ENCODE measurements around the gene PRLR.

The PRLR gene

GRCh38 chr5:35143841-35144240, 86.4 kb downstream of the PRLR start:
- no peak overlapping the region for H3K4me3 ChIP-seq (ENCODE audit: low read depth, low read length)
- no peak for DNase-seq (ENCODE audit: low read depth, low spot score)
- TF ChIP-seq CTCF (IDR thresholded peaks at IDR 0.05; ENCODE audit: low read depth, low read length): no peak
- in situ Hi-C loops (cut with HindIII; ENCODE audit: low sequenced_read_pairs): no loop called here

- in situ Hi-C loops (cut with HindIII; ENCODE audit: low sequenced_read_pairs): no loop called here
- TF ChIP-seq CTCF (IDR thresholded peaks at IDR 0.05; ENCODE audit: low read depth, low read length): no peak
- DNase-seq (ENCODE audit: low read depth, low spot score): no peak
- H3K4me3 ChIP-seq (ENCODE audit: low read depth, low read length): no peak overlapping the region
Measured at GRCh38 chr5:35141739-35142138, 88.5 kb downstream of the PRLR start.

GRCh38 chr5:35138232-35138631, 92.1 kb downstream of the PRLR start:
- DNase-seq (ENCODE audit: low read depth, low spot score): peak; percentile 52
- TF ChIP-seq CTCF (IDR thresholded peaks at IDR 0.05; ENCODE audit: low read depth, low read length): no peak
- in situ Hi-C loops (cut with HindIII; ENCODE audit: low sequenced_read_pairs): no loop called here
- no peak overlapping the region for H3K4me3 ChIP-seq (ENCODE audit: low read depth, low read length)

DNA sequence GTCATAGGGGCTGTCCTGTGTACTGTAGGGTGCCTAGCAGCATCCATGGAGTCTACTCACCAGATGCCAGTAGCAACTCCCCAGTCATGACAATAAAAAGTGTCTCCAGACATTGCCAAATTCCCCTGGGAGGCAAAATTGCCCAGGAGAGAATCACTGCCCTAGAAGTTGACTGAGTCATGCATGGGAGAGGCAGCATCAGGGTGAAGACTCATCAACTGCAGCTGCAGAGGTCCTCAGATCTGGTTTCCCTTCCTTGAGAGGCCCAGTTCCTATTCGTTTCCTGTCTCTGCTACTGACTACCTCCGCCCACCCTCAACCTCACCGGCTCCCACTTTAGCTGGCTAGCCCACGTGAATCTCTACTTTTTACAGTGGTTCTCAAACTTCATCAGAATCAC, 93.9 kb downstream of the PRLR start:
- no peak for TF ChIP-seq CTCF (IDR thresholded peaks at IDR 0.05; ENCODE audit: low read depth, low read length)
- no peak overlapping the region for H3K4me3 ChIP-seq (ENCODE audit: low read depth, low read length)
- peak; percentile 80 for DNase-seq (ENCODE audit: low read depth, low spot score)
- in situ Hi-C loops (cut with HindIII; ENCODE audit: low sequenced_read_pairs): no loop called here

DNA sequence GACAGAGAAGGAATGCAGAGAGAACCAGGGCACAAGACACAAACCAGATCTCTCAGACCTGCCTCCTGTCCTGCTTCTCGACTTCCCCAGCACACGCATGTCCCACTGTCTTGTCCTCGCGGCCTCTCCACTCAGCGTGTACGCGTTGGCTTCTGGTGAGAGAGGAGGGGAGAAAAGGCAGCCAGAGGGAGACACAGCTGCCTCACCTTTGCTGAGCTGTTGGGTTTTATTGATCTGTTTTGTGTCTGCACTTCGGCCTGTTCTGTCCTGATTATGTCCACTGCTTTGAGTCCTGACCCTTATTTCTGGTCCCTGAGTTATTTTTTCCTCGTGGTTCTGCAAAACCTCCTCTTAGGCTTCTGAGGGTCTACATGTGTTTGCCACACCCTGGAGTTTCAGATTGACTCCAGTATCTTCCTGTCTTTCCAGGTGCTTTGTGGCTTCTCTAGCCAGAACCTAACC, 95.0 kb downstream of the PRLR start:
- TF ChIP-seq CTCF (IDR thresholded peaks at IDR 0.05; ENCODE audit: low read depth, low read length): no peak
- in situ Hi-C loops (cut with HindIII; ENCODE audit: low sequenced_read_pairs): no loop called here
- no peak for DNase-seq (ENCODE audit: low read depth, low spot score)
- H3K4me3 ChIP-seq (ENCODE audit: low read depth, low read length): no peak overlapping the region

- in situ Hi-C loops (cut with HindIII; ENCODE audit: low sequenced_read_pairs): no loop called here
- no peak for TF ChIP-seq CTCF (IDR thresholded peaks at IDR 0.05; ENCODE audit: low read depth, low read length)
Measured at GRCh38 chr5:35134278-35135030, 95.8 kb downstream of the PRLR start.

More at GRCh38 chr5:35134278-35135030, 95.8 kb downstream of the PRLR start:
- no peak overlapping the region for H3K4me3 ChIP-seq (ENCODE audit: low read depth, low read length)
- no peak for DNase-seq (ENCODE audit: low read depth, low spot score)

Data from astrocyte of the spinal cord (primary cell).